ENCODE data around the gene AIP. TPM values are rescaled to one million over a fixed set of nuclear protein-coding genes. Genes with fewer than 3 reads are reported as not detected.

AIP gene
- total RNA-seq, 1 donor from 2014 or later: 203 TPM

DNA sequence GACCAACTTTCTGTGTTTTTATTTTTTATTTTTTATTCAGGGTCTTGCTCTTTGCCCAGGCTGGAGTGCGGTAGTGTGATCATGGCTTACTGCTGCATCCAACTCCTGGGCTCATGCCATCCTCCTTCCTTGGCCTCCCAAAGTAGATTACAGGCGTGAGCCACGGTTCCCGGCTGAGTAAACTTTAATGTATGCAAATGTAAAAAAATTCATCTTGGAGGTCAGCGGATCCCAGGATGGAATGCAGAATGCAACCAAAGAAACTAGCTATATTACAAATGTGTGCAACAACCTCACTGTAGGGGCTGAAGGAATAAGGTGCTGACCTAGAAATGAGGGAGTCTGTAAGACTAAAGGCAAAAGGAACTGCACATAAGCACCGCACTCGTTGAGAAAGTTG lies 31.3 kb downstream of the AIP start:
- Mint-ChIP-seq H3K4me3 (no peak overlapping the region), H3K4me1 (ENCODE audit: low read depth) (peaks cover 10% of the 10 kb centered on the region), H3K27me3 (ENCODE audit: insufficient read depth) (peaks cover 10% of the 10 kb centered on the region), H3K36me3 (ENCODE audit: low read depth) (no peaks in the 10 kb centered on the region), H3K27ac (no peak overlapping the region), H3K9me3 (no peaks in the 10 kb centered on the region)
- no peak for DNase-seq (ENCODE audit: low spot score)
- intact Hi-C loops (cut with micrococcal nuclease): no loop called here

DNA sequence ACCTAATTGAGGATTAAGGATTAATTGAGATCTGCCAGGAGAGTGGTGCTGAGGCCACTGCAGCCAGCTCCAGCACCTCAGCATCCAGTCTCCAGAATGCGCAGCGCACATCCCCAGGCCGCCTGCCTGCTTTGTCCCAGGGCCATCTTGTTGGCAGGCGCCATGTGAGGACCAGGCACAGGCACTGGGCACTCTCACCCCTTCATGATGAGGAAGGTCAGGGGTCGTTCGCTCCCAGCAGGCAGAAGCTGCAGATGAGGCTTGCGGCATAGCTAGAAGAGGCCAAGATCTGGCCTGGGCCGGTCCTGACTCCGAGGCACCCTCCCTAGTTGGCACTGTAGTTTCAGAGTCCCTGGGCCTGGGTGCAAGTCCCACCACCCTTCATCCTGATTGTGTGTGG lies 34.0 kb downstream of the AIP start:
- Mint-ChIP-seq H3K27me3 (ENCODE audit: insufficient read depth) (peaks cover 10% of the 10 kb centered on the region), H3K4me1 (ENCODE audit: low read depth) (no peaks in the 10 kb centered on the region), H3K9me3 (no peaks in the 10 kb centered on the region), H3K4me3 (no peak overlapping the region), H3K36me3 (ENCODE audit: low read depth) (no peaks in the 10 kb centered on the region), H3K27ac (no peak overlapping the region)
- intact Hi-C loops (cut with micrococcal nuclease): no loop called here
- DNase-seq (ENCODE audit: low spot score): no peak

DNA sequence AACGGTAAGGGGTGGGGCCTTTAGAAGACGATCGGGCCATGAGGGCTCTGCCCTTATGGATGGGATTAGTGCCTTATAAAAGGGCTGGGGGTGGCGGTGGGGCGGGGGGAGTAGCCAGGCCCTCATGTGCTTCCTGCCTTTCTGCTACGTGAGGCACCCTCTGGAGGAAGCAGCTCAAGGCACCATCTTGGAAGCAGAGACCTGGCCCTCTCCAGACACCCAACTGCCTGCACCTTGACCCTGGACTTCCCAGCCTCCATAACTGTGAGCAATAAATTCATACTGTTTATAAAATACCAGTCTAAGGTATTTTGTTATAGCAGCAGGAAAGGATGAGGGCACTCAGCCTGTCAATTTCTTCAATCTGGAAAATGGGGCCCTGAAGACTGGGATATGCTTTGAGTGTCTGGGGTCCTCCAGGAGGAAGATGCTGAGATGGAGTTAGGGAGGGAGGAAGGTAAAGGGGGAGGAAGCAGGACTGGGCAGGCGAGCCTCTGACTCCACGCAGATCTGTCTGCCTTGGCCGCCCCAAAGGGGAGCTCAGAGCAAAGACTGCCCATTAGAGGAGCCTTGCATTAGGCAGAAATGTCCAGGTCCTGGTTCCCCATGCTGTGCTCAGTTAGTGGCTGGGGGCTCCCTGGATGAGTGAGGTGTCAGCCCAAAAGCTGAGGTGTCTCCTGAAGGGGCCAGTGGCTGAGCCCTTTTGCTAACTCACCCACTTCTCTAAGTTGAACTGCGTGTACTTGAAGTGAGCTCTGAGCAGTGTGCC lies 35.1 kb downstream of the AIP start:
- no peaks in the 10 kb centered on the region for H3K9me3 Mint-ChIP-seq
- intact Hi-C loops (cut with micrococcal nuclease): no loop called here
- H3K4me1 Mint-ChIP-seq (ENCODE audit: low read depth): no peaks in the 10 kb centered on the region
- no peaks in the 10 kb centered on the region for H3K36me3 Mint-ChIP-seq (ENCODE audit: low read depth)
- no peak overlapping the region for H3K4me3 Mint-ChIP-seq
- peaks cover 10% of the 10 kb centered on the region for H3K27me3 Mint-ChIP-seq (ENCODE audit: insufficient read depth)
- H3K27ac Mint-ChIP-seq: no peak overlapping the region
- no peak for DNase-seq (ENCODE audit: low spot score)

DNA sequence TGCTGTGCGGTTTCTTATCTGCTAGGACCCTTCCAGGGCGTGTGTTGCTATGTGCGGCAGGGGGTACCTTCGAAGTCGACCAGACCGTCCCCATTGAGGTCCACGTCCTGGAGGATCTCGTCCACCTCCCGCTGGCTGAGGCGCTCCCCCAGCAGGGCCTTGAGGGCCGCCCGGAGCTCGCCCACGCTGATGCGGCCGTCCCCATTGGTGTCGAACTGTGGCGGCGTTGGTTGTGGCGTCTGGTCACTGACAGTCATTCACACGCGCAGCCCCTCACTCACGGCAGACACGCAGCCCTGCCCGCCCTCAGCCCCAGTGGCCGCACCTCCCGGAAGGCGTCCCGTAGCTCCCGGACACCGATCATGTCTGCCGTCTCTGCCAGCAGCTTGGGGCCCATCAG lies 36.9 kb downstream of the AIP start:
- Mint-ChIP-seq H3K36me3 (ENCODE audit: low read depth) (no peaks in the 10 kb centered on the region), H3K27me3 (ENCODE audit: insufficient read depth) (peaks cover 6% of the 10 kb centered on the region)

DNA sequence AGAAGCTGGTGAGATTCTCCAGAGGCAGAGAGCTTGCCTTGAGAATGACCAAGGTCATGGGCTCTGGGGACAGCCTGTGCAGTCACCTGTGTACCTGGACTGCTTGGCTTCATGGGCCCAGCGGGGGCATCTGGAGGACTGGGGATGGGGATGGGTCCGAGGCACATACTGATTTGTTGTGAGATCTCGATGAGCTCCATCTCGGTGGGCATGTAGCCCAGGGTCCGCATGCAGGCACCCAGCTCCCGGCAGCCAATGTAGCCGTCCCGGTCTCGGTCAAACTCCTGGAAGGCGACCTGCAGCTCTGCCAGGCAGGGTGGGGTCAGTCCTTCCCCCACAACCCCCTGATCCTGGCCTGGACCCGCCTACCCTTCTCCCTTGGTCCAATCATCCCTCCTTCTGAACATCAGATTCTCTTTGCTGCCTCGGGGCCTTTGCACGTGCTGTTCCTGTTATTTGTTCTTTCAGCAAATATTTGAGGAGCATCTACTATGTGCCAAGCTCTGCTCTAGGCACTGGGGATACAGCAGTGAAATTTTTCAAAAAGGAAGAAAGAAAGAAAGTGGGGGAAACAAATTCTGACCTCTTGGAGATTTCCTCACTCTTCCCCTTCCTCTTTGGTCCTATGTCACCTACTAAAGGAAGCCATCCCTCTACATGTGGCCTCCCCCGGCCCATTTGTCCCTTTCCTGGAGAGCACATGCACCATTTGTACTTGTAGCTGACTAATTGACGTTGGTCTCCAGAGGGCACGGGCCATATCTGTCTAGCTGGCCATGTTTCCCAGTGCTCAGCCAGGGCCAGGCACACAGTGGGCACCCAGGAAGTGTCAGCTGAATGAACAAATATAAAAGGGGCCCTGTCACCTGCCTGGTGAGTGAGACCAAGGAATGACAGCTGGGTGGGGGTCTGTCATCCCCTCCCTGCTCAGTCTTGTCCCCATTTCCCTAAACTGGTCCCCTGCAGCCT lies 38.3 kb downstream of the AIP start:
- H3K36me3 Mint-ChIP-seq (ENCODE audit: low read depth): no peaks in the 10 kb centered on the region
- no peaks in the 10 kb centered on the region for H3K9me3 Mint-ChIP-seq
- H3K4me1 Mint-ChIP-seq (ENCODE audit: low read depth): no peaks in the 10 kb centered on the region

More for the DNA sequence above, 36.9 kb downstream of the AIP start:
- no peak overlapping the region for H3K27ac Mint-ChIP-seq
- H3K9me3 Mint-ChIP-seq: no peaks in the 10 kb centered on the region
- DNase-seq (ENCODE audit: low spot score): no peak
- no peaks in the 10 kb centered on the region for H3K4me1 Mint-ChIP-seq (ENCODE audit: low read depth)
- no peak overlapping the region for H3K4me3 Mint-ChIP-seq
- intact Hi-C loops (cut with micrococcal nuclease): no loop called here

DNA sequence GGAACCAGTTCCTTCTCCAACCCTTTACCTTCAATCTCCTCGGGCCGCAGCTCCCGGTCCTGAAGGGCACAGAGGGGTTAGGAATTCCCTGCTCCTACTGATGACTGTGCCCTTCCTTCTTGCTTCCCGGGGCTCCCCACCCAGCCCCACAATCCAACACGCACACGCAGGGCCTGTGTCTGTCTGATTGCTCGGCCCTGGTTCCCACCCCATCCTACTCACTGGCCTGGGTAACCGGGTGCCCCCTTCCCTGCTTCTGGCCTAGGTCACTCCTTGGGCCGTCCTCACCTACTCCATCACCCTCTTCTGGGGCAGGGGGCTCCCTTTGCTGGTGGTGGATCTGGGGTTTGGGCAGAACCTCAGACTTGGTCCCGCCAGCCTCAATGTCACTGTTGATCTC lies 39.1 kb downstream of the AIP start:
- no peaks in the 10 kb centered on the region for H3K27me3 Mint-ChIP-seq (ENCODE audit: insufficient read depth)
- no peaks in the 10 kb centered on the region for H3K36me3 Mint-ChIP-seq (ENCODE audit: low read depth)
- DNase-seq (ENCODE audit: low spot score): no peak
- intact Hi-C loops (cut with micrococcal nuclease): no loop called here
- no peak overlapping the region for H3K27ac Mint-ChIP-seq
- H3K9me3 Mint-ChIP-seq: no peaks in the 10 kb centered on the region
- no peaks in the 10 kb centered on the region for H3K4me1 Mint-ChIP-seq (ENCODE audit: low read depth)
- H3K4me3 Mint-ChIP-seq: no peak overlapping the region

More for the DNA sequence above, 38.3 kb downstream of the AIP start:
- no peak overlapping the region for H3K4me3 Mint-ChIP-seq
- intact Hi-C loops (cut with micrococcal nuclease): no loop called here
- H3K27ac Mint-ChIP-seq: no peak overlapping the region
- no peaks in the 10 kb centered on the region for H3K27me3 Mint-ChIP-seq (ENCODE audit: insufficient read depth)
- DNase-seq (ENCODE audit: low spot score): no peak

DNA sequence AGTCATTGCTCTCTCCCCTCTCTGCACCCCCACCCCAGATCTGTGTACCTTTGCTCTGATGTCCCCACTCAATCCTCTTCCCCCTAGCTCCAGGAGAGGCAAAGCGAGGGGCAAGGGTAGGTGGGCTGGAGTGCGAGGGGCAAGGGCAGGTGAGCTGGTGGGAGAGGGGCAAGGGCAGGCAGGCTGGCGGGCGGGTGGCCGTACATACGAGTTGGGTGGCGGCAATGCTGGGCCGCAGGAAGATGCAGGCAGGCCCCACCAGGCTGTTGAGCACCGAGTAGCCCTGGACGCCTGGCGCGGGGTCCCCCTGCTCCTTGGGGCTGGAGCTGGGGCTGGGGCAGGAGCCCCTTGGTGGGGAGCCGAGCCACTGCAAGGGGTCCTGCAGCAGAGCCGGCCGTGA lies 39.5 kb downstream of the AIP start:
- DNase-seq (ENCODE audit: low spot score): no peak
- Mint-ChIP-seq H3K36me3 (ENCODE audit: low read depth) (no peaks in the 10 kb centered on the region), H3K27me3 (ENCODE audit: insufficient read depth) (no peaks in the 10 kb centered on the region), H3K27ac (no peak overlapping the region), H3K4me3 (no peak overlapping the region), H3K9me3 (no peaks in the 10 kb centered on the region), H3K4me1 (ENCODE audit: low read depth) (no peaks in the 10 kb centered on the region)
- intact Hi-C loops (cut with micrococcal nuclease): no loop called here

DNA sequence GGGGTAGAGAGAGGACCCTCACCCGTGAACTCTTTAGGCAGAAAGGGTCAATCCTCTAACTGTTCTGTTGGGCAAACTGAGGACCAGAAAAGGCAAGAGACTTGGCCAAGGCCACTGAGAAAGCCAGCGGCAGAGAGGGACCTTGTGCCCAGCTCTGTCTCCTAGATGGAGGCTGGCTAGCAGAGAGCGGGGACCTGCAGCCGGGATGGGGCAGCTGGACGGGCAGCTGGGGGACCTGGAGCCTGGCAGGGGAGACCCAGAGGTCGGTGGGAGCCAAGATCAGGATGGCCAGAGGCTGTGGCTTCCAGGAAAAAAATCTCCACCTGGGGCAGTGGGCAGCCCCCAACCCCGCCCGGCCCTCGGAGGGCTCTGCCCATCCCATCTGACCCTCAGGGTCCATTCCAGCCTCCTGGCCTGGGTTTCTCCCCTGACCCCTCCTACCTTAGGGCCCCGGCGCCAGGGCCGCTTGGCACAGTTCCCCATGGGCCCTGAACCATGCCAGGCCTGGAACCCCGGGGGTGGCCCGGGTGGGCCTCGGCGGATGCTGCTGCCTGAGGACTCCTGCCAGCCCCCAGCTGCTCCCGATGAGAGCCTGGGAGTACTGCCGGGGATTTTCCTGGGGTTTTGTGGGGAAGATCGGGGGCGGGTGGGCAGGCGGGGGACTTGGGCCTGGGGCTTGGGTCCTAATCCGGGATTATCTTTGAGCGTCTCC lies 40.2 kb downstream of the AIP start, which contains the start of gene CABP2:
CABP2 (minus strand) TSS at position 603 of the 712 bp plus-strand sequence; CDS start at position 483, 120 bp downstream.
- intact Hi-C loops (cut with micrococcal nuclease): no loop called here
- Mint-ChIP-seq H3K4me3 (no peak within 1 kb of the TSS), H3K27ac (no peak within 1 kb of the TSS), H3K4me1 (ENCODE audit: low read depth) (no peaks in the 10 kb centered on the region), H3K9me3 (no peaks in the 10 kb centered on the region), H3K36me3 (ENCODE audit: low read depth) (no peaks in the 10 kb centered on the region), H3K27me3 (ENCODE audit: insufficient read depth) (no peaks in the 10 kb centered on the region)
- no peak for DNase-seq (ENCODE audit: low spot score)

DNA sequence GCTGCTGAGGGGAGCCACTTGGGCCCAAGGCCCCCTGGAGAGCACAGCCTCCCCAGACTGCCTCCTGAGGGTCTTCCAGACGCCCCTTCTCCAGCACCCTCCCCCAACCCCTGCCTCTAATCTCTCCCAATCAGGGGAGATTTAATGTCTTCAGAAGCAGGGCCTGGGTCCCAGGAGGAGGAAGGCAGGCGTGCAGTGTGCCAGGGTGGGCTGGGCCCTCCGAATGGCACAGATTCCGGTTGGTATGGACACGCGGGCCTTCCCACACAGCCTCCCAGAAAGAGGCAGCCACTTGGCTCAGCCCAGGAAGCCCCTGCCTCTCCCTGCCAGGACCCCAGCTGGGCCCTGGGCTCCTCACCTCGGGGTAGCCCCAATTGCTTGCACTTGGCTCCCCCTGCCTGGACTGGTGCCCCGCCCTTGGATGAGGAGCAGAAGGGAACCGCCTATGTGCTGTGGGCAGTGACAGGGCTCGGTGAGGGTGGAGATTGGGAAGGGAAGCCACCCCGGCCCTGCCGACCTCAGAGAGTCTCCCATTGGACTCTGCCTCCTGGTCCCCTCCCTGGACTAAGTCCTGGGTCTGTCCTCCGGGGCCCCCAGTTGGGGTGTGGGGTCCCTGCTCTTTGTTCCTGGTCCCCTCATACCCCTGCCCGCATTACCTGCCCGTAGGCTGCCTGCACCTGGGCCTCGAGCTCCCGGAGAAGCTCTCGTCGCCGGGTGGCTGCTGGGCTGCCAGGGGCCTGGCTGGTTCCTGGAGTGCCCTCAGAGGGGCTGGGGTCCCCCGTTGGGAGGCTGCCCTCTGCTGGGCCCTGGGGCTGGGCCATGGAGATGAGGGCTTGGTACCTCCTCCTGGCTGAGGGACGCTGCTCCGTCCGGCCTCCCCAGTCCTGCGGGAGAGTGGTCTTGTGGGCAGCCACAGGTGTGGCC lies 41.0 kb downstream of the AIP start:
- Mint-ChIP-seq H3K4me3 (no peak overlapping the region), H3K27me3 (ENCODE audit: insufficient read depth) (no peaks in the 10 kb centered on the region), H3K36me3 (ENCODE audit: low read depth) (no peaks in the 10 kb centered on the region), H3K4me1 (ENCODE audit: low read depth) (no peaks in the 10 kb centered on the region), H3K27ac (no peak overlapping the region), H3K9me3 (no peaks in the 10 kb centered on the region)
- intact Hi-C loops (cut with micrococcal nuclease): no loop called here
- no peak for DNase-seq (ENCODE audit: low spot score)

DNA sequence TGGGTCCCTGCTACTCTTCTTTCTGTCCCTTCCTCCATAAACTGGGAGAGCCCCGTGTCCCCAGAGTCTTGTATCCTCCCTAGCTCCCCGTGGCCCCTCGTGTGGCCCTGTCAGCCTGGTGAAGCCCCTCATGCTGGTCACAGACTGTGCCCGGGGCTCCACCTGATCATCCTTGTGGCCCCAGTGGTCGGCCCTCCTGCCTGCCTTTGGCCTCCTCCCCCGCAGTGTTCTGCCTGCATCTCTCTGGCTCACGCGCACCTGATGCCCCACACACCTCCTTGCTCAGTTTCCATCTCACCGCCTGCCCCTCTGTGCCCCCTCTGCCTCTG lies 41.6 kb downstream of the AIP start:
- intact Hi-C loops (cut with micrococcal nuclease): no loop called here
- DNase-seq (ENCODE audit: low spot score): no peak
- Mint-ChIP-seq H3K4me1 (ENCODE audit: low read depth) (no peaks in the 10 kb centered on the region), H3K9me3 (no peaks in the 10 kb centered on the region), H3K27me3 (ENCODE audit: insufficient read depth) (peaks cover 3% of the 10 kb centered on the region), H3K27ac (no peak overlapping the region), H3K4me3 (no peak overlapping the region), H3K36me3 (ENCODE audit: low read depth) (no peaks in the 10 kb centered on the region)

DNA sequence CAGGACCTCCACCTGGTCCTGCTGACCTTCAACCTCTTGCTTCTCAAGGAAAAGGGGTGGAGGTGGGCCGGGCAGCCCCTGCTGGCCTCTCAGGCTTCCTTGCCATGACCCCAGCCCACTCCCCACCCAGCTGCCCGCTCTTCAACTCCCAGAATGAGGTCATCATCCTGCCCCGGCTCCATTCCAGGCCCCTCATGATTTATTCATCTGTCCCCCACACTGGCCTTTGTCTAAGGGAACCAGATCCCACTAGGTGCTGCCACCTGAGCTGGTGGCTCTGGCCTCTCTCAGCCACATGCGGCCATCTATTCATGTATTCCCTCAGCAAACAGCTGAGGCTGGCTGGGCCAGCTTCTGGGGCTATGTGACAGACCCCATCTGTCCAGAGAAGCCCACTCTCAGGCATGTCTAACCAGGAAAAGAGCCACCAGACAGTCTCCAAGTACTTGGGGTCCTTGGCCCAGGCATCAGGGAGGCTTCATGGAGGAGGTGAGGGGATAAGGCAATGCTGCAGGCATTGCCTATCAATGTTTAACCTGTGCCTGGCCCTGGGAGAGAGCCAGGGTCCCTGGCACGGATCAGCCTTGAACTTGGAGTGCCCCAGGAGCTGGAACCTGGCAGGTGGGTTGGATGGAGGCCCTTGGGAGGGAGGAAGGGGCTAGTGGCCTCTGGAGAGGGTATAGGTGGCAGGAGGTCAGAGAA lies 42.6 kb downstream of the AIP start:
- Mint-ChIP-seq H3K36me3 (ENCODE audit: low read depth) (no peaks in the 10 kb centered on the region), H3K27ac (no peak overlapping the region), H3K9me3 (no peaks in the 10 kb centered on the region), H3K4me1 (ENCODE audit: low read depth) (no peaks in the 10 kb centered on the region), H3K4me3 (no peak overlapping the region), H3K27me3 (ENCODE audit: insufficient read depth) (peaks cover 3% of the 10 kb centered on the region)
- no peak for DNase-seq (ENCODE audit: low spot score)
- intact Hi-C loops (cut with micrococcal nuclease): no loop called here

DNA sequence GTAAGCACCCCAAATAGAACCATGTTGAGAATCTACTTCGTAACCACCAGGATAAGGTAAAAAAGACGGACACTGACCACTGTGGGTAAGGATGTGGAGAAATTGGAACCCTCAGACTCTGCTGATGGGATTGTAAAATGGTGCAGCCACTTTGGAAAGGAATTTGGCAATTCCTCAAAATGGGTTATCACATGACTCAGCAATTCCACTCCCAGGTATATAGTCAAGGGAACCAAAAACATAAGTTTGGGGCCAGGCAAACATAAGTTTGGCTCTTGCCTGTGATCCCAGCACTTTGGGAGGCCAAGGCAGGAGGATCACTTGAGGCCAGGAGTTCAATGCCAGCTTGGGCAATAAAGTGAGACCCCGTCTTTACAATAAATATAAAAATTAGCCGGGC lies 45.5 kb downstream of the AIP start:
- DNase-seq (ENCODE audit: low spot score): no peak
- Mint-ChIP-seq H3K9me3 (peaks cover 11% of the 10 kb centered on the region), H3K4me1 (ENCODE audit: low read depth) (no peaks in the 10 kb centered on the region), H3K36me3 (ENCODE audit: low read depth) (no peaks in the 10 kb centered on the region), H3K4me3 (no peak overlapping the region), H3K27ac (no peak overlapping the region), H3K27me3 (ENCODE audit: insufficient read depth) (peaks cover 4% of the 10 kb centered on the region)
- intact Hi-C loops (cut with micrococcal nuclease): no loop called here

Data from activated T-helper 1 cell treated with anti-CD3 and anti-CD28 coated beads, Interleukin-12 subunit alpha, Interleukin-12 subunit beta, Interleukin-2, Interleukin-4 antibody, amounts not matched to agents 30 ng/mL and 10 ng/mL and 1 ng/mL, durations not matched to agents 14 hours and 24 hours and 36 hours (primary cell).